GM12878 (cell line): ENCODE measurements around the gene S100A12. TPM values are rescaled to one million over a fixed set of nuclear protein-coding genes. Genes with fewer than 3 reads are reported as not detected.

Source experiments
- ATAC-seq: fragments of 200-7000 bp; cut with Tn5 transposase; 3 replicates; pipeline ENCODE4 v1.9.1; 2020; ENCODE audit warnings: mild to moderate bottlenecking, moderate library complexity
- BruUV-seq: library from RNA; stranded (reverse); fragments of 400-500 nt; replicated peaks from 2 replicates; lab custom pipeline; 2021; lab: Mats Ljungman, UMichigan
- CTCF ChIA-PET: fragments of 300-600 bp; sonication (Branson Sonifier 250); formaldehyde crosslinking; extraction: SDS; loops from one replicate; lab custom pipeline; 2021; ENCODE audit warnings: inconsistent platforms; lab: Yijun Ruan, JAX
- POLR2A ChIA-PET: fragments of 350-600 bp; formaldehyde crosslinking; extraction: SDS; loops from one replicate; lab custom pipeline; 2021; ENCODE audit warnings: inconsistent platforms; lab: Charles Lee
- RAD21 ChIA-PET: fragments of 300-600 bp; sonication (Branson Sonifier 250); formaldehyde crosslinking; loops from one replicate; lab custom pipeline; 2023; ENCODE audit warnings: antibody characterized with exemption; ENCODE audit not compliant: unreplicated experiment; lab: Charles Lee
- SMC1A ChIA-PET: fragments of 300-600 bp; sonication (Branson Sonifier 250); formaldehyde crosslinking; loops from one replicate; lab custom pipeline; 2023; ENCODE audit not compliant: unreplicated experiment, uncharacterized antibody; lab: Charles Lee
- DNase-seq: peaks from one replicate; pipeline ENCODE4 v3.0.0-alpha.2; 2011; ENCODE audit warnings: low read depth, low spot score
- FAIRE-seq: peaks from 3 replicates; lab custom pipeline; 2011; peaks lifted over from hg19 to GRCh38; lab: Jason Lieb, UNC
- H2AFZ ChIP-seq: 2 replicates; pipeline ENCODE4 v1.6.0; 2011; ENCODE audit warnings: low read depth, low read length, control low read depth; ENCODE audit not compliant: control insufficient read depth
- H3K27ac ChIP-seq: 2 replicates; pipeline ENCODE4 v1.5.1; 2011; ENCODE audit warnings: control low read depth; ENCODE audit not compliant: control insufficient read depth, insufficient read depth
- H3K27me3 ChIP-seq, 2 experiments: replicated peaks in 1 of 2; 2 replicates each; pipeline versions ENCODE4 v1.6.0 to v1.6.1; 2011; ENCODE audit warnings: low read length in 1 of 2; ENCODE audit not compliant: control insufficient read depth in 2 of 2, insufficient read depth in 2 of 2
- H3K36me3 ChIP-seq, 2 experiments: 2 replicates each; pipeline ENCODE4 v1.5.1; 2011; ENCODE audit warnings: low read length in 1 of 2; ENCODE audit not compliant: control insufficient read depth in 2 of 2, insufficient read depth in 2 of 2
- H3K4me1 ChIP-seq: 2 replicates; pipeline ENCODE4 v1.6.1; 2011; ENCODE audit warnings: mild to moderate bottlenecking, low read length, moderate library complexity, mixed read lengths; ENCODE audit not compliant: control insufficient read depth, insufficient read depth
- H3K4me2 ChIP-seq: 2 replicates; pipeline ENCODE4 v1.6.0; 2011; ENCODE audit warnings: control low read depth; ENCODE audit not compliant: control insufficient read depth, insufficient read depth
- H3K4me3 ChIP-seq: fragments of 200-600 bp; sonication (generic); 2 replicates; pipeline ENCODE4 v1.5.1; 2016
- H3K79me2 ChIP-seq: 2 replicates; pipeline ENCODE4 v1.6.0; 2011; ENCODE audit warnings: low read length; ENCODE audit not compliant: control insufficient read depth, insufficient read depth
- H3K9ac ChIP-seq: 2 replicates; pipeline ENCODE4 v1.8.0; 2011; ENCODE audit warnings: low read length, control low read depth, mixed read lengths; ENCODE audit not compliant: control insufficient read depth, insufficient read depth
- H3K9me3 ChIP-seq: replicated peaks from 3 replicates; pipeline ENCODE4 v1.5.1; 2011; ENCODE audit warnings: mild to moderate bottlenecking, low read length; ENCODE audit not compliant: control insufficient read depth, insufficient read depth
- H4K20me1 ChIP-seq: 2 replicates; pipeline ENCODE4 v1.6.0; 2011; ENCODE audit not compliant: control insufficient read depth, insufficient read depth
- CBX5 ChIP-seq: sonication (generic); IDR thresholded peaks from 2 replicates; pipeline ENCODE4 v1.6.1; 2016; ENCODE audit warnings: low read depth, moderate library complexity, mild to moderate bottlenecking, inconsistent platforms
- DPF2 ChIP-seq: fragments of 450-650 bp; IDR thresholded peaks from 2 replicates; pipeline ENCODE4 v1.6.1; 2017; ENCODE audit warnings: mild to moderate bottlenecking
- HCFC1 ChIP-seq: fragments of 150-350 bp; IDR thresholded peaks from 2 replicates; pipeline ENCODE4 v1.6.1; 2014; ENCODE audit warnings: low read length
- HSF1 ChIP-seq: fragments of 150-350 bp; IDR thresholded peaks from 2 replicates; pipeline ENCODE4 v1.6.1; 2014; ENCODE audit warnings: mild to moderate bottlenecking, low read depth, low read length
- LARP7 ChIP-seq: fragments of 450-650 bp; IDR thresholded peaks from 2 replicates; pipeline ENCODE4 v1.6.1; 2017; ENCODE audit warnings: mild to moderate bottlenecking
- MEF2B ChIP-seq: fragments of 450-650 bp; IDR thresholded peaks from 2 replicates; pipeline ENCODE4 v1.6.1; 2018; ENCODE audit warnings: mild to moderate bottlenecking, moderate library complexity; ENCODE audit not compliant: partially characterized antibody, poor library complexity, severe bottlenecking
- MXI1 ChIP-seq: fragments of 150-350 bp; IDR thresholded peaks from 2 replicates; pipeline ENCODE4 v1.6.1; 2011; ENCODE audit warnings: low read depth, mild to moderate bottlenecking, inconsistent platforms, low read length, improper control_type of control experiment
- POU2F2 ChIP-seq: IDR thresholded peaks from 3 replicates; pipeline ENCODE4 v1.6.1; 2011; ENCODE audit warnings: low read depth, mild to moderate bottlenecking, low read length, borderline replicate concordance
- RAD21 ChIP-seq: IDR thresholded peaks from 2 replicates; pipeline ENCODE4 v1.6.1; 2011; ENCODE audit warnings: mild to moderate bottlenecking, low read depth, low read length, moderate library complexity; ENCODE audit not compliant: insufficient read depth
- RBBP5 ChIP-seq: fragments of 200-600 bp; sonication (generic); conservative IDR thresholded peaks from 2 replicates; pipeline ENCODE4 v1.6.1; 2016
- STAT3 ChIP-seq: IDR thresholded peaks from 2 replicates; pipeline ENCODE4 v1.6.1; 2011; ENCODE audit warnings: low read depth, low read length, improper control_type of control experiment
- TCF3 ChIP-seq: IDR thresholded peaks from 2 replicates; pipeline ENCODE4 v1.6.1; 2012; ENCODE audit warnings: low read depth, mild to moderate bottlenecking, low read length, borderline replicate concordance; ENCODE audit not compliant: insufficient read depth
- USF2 ChIP-seq: IDR thresholded peaks from 2 replicates; pipeline ENCODE4 v1.6.1; 2011; ENCODE audit warnings: low read depth, low read length, improper control_type of control experiment, borderline replicate concordance
- ZBED1 ChIP-seq: IDR thresholded peaks from 2 replicates; pipeline ENCODE4 v1.6.1; 2016; ENCODE audit warnings: borderline replicate concordance
- WGBS: methylation state at CpG from one replicate; pipeline ENCODE4 v1.1.6; 2016; ENCODE audit warnings: low lambda C conversion rate; ENCODE audit not compliant: insufficient replicate concordance, insufficient coverage; ENCODE audit errors: missing lambda C conversion rate; 5-methylcytosine and 5-hydroxymethylcytosine counted together
- in situ Hi-C: fragments of 300-500 bp; cut with MboI; formaldehyde crosslinking; loops from 9 replicates; pipeline ENCODE4 v1.14.3; 2018; ENCODE audit warnings: mixed read lengths
- intact Hi-C: fragments of 100-400 bp; cut with micrococcal nuclease; formaldehyde crosslinking; loops from one replicate; pipeline ENCODE4 v1.14.2; 2022; ENCODE audit not compliant: unreplicated experiment
- polyA plus RNA-seq, 11 experiments: library from polyadenylated mRNA; depleted of rRNA in 4 of 11; unstranded in 6 of 11; stranded (reverse) in 5 of 11; fragments of >200 nt; fragmentation: Nextera tagmentation in 4 of 11; fragmentation: Illumina TruSeq in 1 of 11; extraction: Ambion mirVana in 4 of 11; extraction: Trizol in 1 of 11; gene quantifications; 1 replicate in 1 of 11; 2 replicates in 10 of 11; pipeline versions ENCODE4 v1.2.1 to v1.2.3, GENCODE V29; 2011 to 2016; ENCODE audit warnings: inconsistent platforms in 2 of 11, missing spikeins in 2 of 11, low read depth in 1 of 11
- total RNA-seq, 4 experiments: library from RNA; depleted of rRNA in 3 of 4; stranded (reverse); fragments of >200 nt in 3 of 4; fragmentation: Illumina TruSeq in 1 of 4; extraction: Trizol in 1 of 4; gene quantifications; 2 replicates each; pipeline versions ENCODE4 v1.2.1 to v1.2.3, GENCODE V29; 2013 to 2021

Gene S100A12
- total and polyA plus RNA-seq, 10 of the 15 experiments (the other 5 are each of a cell fraction or from before 2014, with no cell fraction given) = not detected

- H3K9ac ChIP-seq = no peak overlapping the region
- no peak overlapping the region for H2AFZ ChIP-seq
- H3K27ac ChIP-seq = no peak overlapping the region
- H3K36me3 ChIP-seq = no peaks in the 10 kb centered on the region
- ChIA-PET CTCF (no interaction called here), POLR2A (no interaction called here), RAD21 (no interaction called here), SMC1A (no interaction called here)
- FAIRE-seq (no peak), ATAC-seq (no peak), DNase-seq (no peak)
- no peak for TF ChIP-seq ZBED1
- TF ChIP-seq RBBP5 = no peak
- no peak for TF ChIP-seq RAD21
- TF ChIP-seq USF2 = no peak
- no peak for TF ChIP-seq HCFC1
- no peak for TF ChIP-seq MEF2B
- TF ChIP-seq HSF1 = no peak
- no peak for TF ChIP-seq LARP7
- no peak for TF ChIP-seq DPF2
- TF ChIP-seq CBX5 = no peak
- TF ChIP-seq STAT3 = no peak
- TF ChIP-seq POU2F2 = no peak
- no peak for TF ChIP-seq TCF3
- no peak for TF ChIP-seq MXI1
- intact Hi-C loops = no loop called here
- no TSS peak for BruUV-seq
- H3K4me1 ChIP-seq = no peaks in the 10 kb centered on the region
- H3K9me3 ChIP-seq = no peaks in the 10 kb centered on the region
- H4K20me1 ChIP-seq = no peaks in the 10 kb centered on the region
- H3K27me3 ChIP-seq = peaks cover 0 to 5% of the 10 kb centered on the region in 2 experiments; a peak in 3 of 4 replicates
- H3K4me3 ChIP-seq = no peak overlapping the region
- WGBS = 21% methylated on average over 19 of the region's 19 CpGs
- in situ Hi-C loops = no loop called here
- H3K4me2 ChIP-seq = no peak overlapping the region
- H3K79me2 ChIP-seq = no peaks in the 10 kb centered on the region
Observed at GRCh38 chr1:153397051-153397923, 21.9 kb upstream of the S100A12 start.
